Endodermal cell (in vitro differentiated cells): ENCODE measurements around the gene SLC22A17. TPM values are rescaled to one million over a fixed set of nuclear protein-coding genes. Genes with fewer than 3 reads are reported as not detected.

Source experiments
- DNase-seq: peaks from one replicate; pipeline ENCODE4 v3.0.0-alpha.2; 2017
- H3K27ac ChIP-seq: 2 replicates; pipeline ENCODE4 v1.5.1; 2013; ENCODE audit warnings: mild to moderate bottlenecking, low read depth, low read length, moderate library complexity
- H3K27me3 ChIP-seq: 2 replicates; pipeline ENCODE4 v1.6.1; 2013; ENCODE audit warnings: mild to moderate bottlenecking, low read length, moderate library complexity; ENCODE audit not compliant: insufficient read depth, control insufficient read depth, poor library complexity, severe bottlenecking
- H3K36me3 ChIP-seq: 2 replicates; pipeline ENCODE4 v1.7.0; 2013; ENCODE audit warnings: mild to moderate bottlenecking, low read length, moderate library complexity; ENCODE audit not compliant: control insufficient read depth, insufficient read depth
- H3K4me1 ChIP-seq: one replicate; pipeline ENCODE4 v1.7.0; 2013; ENCODE audit warnings: low read length; ENCODE audit not compliant: control insufficient read depth, insufficient read depth
- H3K4me3 ChIP-seq: 2 replicates; pipeline ENCODE4 v1.5.1; 2013; ENCODE audit warnings: mild to moderate bottlenecking, low read length, moderate library complexity
- H3K9ac ChIP-seq: 2 replicates; pipeline ENCODE4 v1.6.1; 2013; ENCODE audit warnings: mild to moderate bottlenecking, low read length, moderate library complexity; ENCODE audit not compliant: poor library complexity, severe bottlenecking; ENCODE audit errors: extremely low read depth
- H3K9me3 ChIP-seq: 2 replicates; pipeline ENCODE4 v1.6.1; 2013; ENCODE audit warnings: mild to moderate bottlenecking, low read length, moderate library complexity; ENCODE audit not compliant: control insufficient read depth
- H3K27ac Mint-ChIP-seq: 2 replicates; pipeline ENCODE4 v1.8.0; 2020; ENCODE audit warnings: mixed read lengths
- H3K27me3 Mint-ChIP-seq: 2 replicates; pipeline ENCODE4 v1.8.0; 2021; ENCODE audit warnings: mild to moderate bottlenecking, mixed read lengths; ENCODE audit not compliant: insufficient read depth
- H3K36me3 Mint-ChIP-seq: 2 replicates; pipeline ENCODE4 v1.8.0; 2020; ENCODE audit warnings: low read depth, mixed read lengths
- H3K4me1 Mint-ChIP-seq: 2 replicates; pipeline ENCODE4 v1.8.0; 2020; ENCODE audit warnings: mixed read lengths
- H3K4me3 Mint-ChIP-seq: 2 replicates; pipeline ENCODE4 v1.8.0; 2020; ENCODE audit warnings: mild to moderate bottlenecking, moderate library complexity, mixed read lengths
- H3K9me3 Mint-ChIP-seq: 2 replicates; pipeline ENCODE4 v1.8.0; 2020; ENCODE audit warnings: mild to moderate bottlenecking, mixed read lengths
- CTCF ChIP-seq: fragments of 200-600 bp; sonication (generic); conservative IDR thresholded peaks from 2 replicates; pipeline ENCODE4 v1.5.0; 2021; ENCODE audit warnings: antibody characterized with exemption, mild to moderate bottlenecking
- WGBS, 2 experiments: methylation state at CpG; one replicate each; pipeline versions ENCODE4 v1.1.5 to v1.1.7; 2013; ENCODE audit warnings: missing lambda C conversion rate in 2 of 2, mixed read lengths in 1 of 2; ENCODE audit not compliant: insufficient coverage in 1 of 2, insufficient read length in 1 of 2; 5-methylcytosine and 5-hydroxymethylcytosine counted together
- total RNA-seq, 2 donors: library from RNA; stranded (reverse); fragmentation: NEBNext Ultra II Directional in 1 of 2; extraction: Animal tissue kit (Norgen Biotek cat#: 25700) in 1 of 2; gene quantifications; 2 replicates in 1 of 2; 3 replicates in 1 of 2; pipeline ENCODE4 v1.2.1, GENCODE V29; 2021

SLC22A17 gene
- total RNA-seq, 2 donors from 2014 or later, result 49.9 to 89.0 TPM

- peaks cover 1% of the 10 kb centered on the region for H3K9me3 Mint-ChIP-seq
- H3K27me3 ChIP-seq, result peaks cover 8% of the 10 kb centered on the region
- no peaks in the 10 kb centered on the region for H3K4me1 ChIP-seq
- H3K36me3 ChIP-seq, result peaks cover 6% of the 10 kb centered on the region
- H3K9ac ChIP-seq, result peak overlapping the region; percentile 41
- WGBS, 2 experiments, result 4 to 11% methylated on average over 17 to 61 of the region's 61 CpGs
- no peak overlapping the region for H3K27ac Mint-ChIP-seq
- peak; percentile 38 for TF ChIP-seq CTCF
- H3K9me3 ChIP-seq, result no peaks in the 10 kb centered on the region
- H3K27ac ChIP-seq, result peak overlapping the region; percentile 79
- peaks cover 24% of the 10 kb centered on the region for H3K36me3 Mint-ChIP-seq
- peak overlapping the region; percentile 60 for H3K4me3 Mint-ChIP-seq
- DNase-seq, result peak; percentile 76
- peaks cover 46% of the 10 kb centered on the region for H3K27me3 Mint-ChIP-seq
- H3K4me1 Mint-ChIP-seq, result peaks cover 1% of the 10 kb centered on the region
- H3K4me3 ChIP-seq, result peak overlapping the region; percentile 81
These were observed 794 bp downstream of the SLC22A17 start for GRCh38 chr14:23351681-23352505.

- H3K4me3 ChIP-seq, result no peak overlapping the region
- peaks cover 3% of the 10 kb centered on the region for H3K9me3 ChIP-seq
- no peak overlapping the region for H3K27ac Mint-ChIP-seq
- H3K27ac ChIP-seq, result no peak overlapping the region
- H3K36me3 Mint-ChIP-seq, result peaks cover 21% of the 10 kb centered on the region
- H3K4me1 Mint-ChIP-seq, result peaks cover 23% of the 10 kb centered on the region
- no peaks in the 10 kb centered on the region for H3K36me3 ChIP-seq
- H3K4me1 ChIP-seq, result peaks cover 18% of the 10 kb centered on the region
- peaks cover 8% of the 10 kb centered on the region for H3K27me3 ChIP-seq
- DNase-seq, result no peak
- TF ChIP-seq CTCF, result no peak
- H3K9ac ChIP-seq, result no peak overlapping the region
- H3K27me3 Mint-ChIP-seq, result peaks cover 37% of the 10 kb centered on the region
- 89 to 95% methylated on average over 5 to 8 of the region's 8 CpGs for WGBS, 2 experiments
- no peak overlapping the region for H3K4me3 Mint-ChIP-seq
- H3K9me3 Mint-ChIP-seq, result peaks cover 1% of the 10 kb centered on the region
These were observed 3.4 kb downstream of the SLC22A17 start for GRCh38 chr14:23349156-23349845.

- H3K4me3 ChIP-seq, result no peak overlapping the region
- H3K36me3 Mint-ChIP-seq, result peaks cover 21% of the 10 kb centered on the region
- peaks cover 27% of the 10 kb centered on the region for H3K27me3 Mint-ChIP-seq
- peaks cover 24% of the 10 kb centered on the region for H3K4me1 Mint-ChIP-seq
- H3K9ac ChIP-seq, result no peak overlapping the region
- no peak for DNase-seq
- no peak overlapping the region for H3K4me3 Mint-ChIP-seq
- H3K36me3 ChIP-seq, result no peaks in the 10 kb centered on the region
- H3K27me3 ChIP-seq, result peaks cover 8% of the 10 kb centered on the region
- WGBS, 2 experiments, result 82 to 99% methylated on average over 4 to 6 of the region's 6 CpGs
- no peak overlapping the region for H3K27ac ChIP-seq
- H3K9me3 ChIP-seq, result peaks cover 6% of the 10 kb centered on the region
- H3K4me1 ChIP-seq, result peaks cover 19% of the 10 kb centered on the region
- H3K27ac Mint-ChIP-seq, result no peak overlapping the region
- no peak for TF ChIP-seq CTCF
- peaks cover 1% of the 10 kb centered on the region for H3K9me3 Mint-ChIP-seq
These were observed 4.4 kb downstream of the SLC22A17 start for GRCh38 chr14:23348297-23348655.
